GM20431 (cell line): ENCODE results near the gene BTBD6.
"Not testable (repeated sequence)": the region's sequence is repeated elsewhere in the genome, so short reads cannot be mapped to it uniquely, and the experiment has no call there.

Experiments
- in situ Hi-C: fragments of 300-500 bp; cut with MseI, MboI; formaldehyde crosslinking; loops from one replicate; pipeline ENCODE4 v1.15.0; 2020; ENCODE audit warnings: low sequenced_read_pairs; ENCODE audit not compliant: unreplicated experiment

BTBD6 gene

GRCh38 chr14:105283899-105284298, 35.6 kb downstream of the BTBD6 start:
- in situ Hi-C loops: no loop called here

GRCh38 chr14:105285174-105285573, 36.8 kb downstream of the BTBD6 start:
- in situ Hi-C loops: no loop called here

- in situ Hi-C loops: no loop called here
Observed at GRCh38 chr14:105286759-105287144, 38.4 kb downstream of the BTBD6 start.

- in situ Hi-C loops: no loop called here
Observed at GRCh38 chr14:105287249-105288102, 39.1 kb downstream of the BTBD6 start.

GRCh38 chr14:105288936-105289335, 40.6 kb downstream of the BTBD6 start:
- in situ Hi-C loops: not testable (repeated sequence)

GRCh38 chr14:105290621-105291346, 42.5 kb downstream of the BTBD6 start:
- in situ Hi-C loops: no loop called here

GRCh38 chr14:105292826-105293711, 44.7 kb downstream of the BTBD6 start:
- in situ Hi-C loops: no loop called here

- in situ Hi-C loops: no loop called here
Observed at GRCh38 chr14:105294142-105294597, 45.8 kb downstream of the BTBD6 start.

GRCh38 chr14:105297311-105297710, 49.0 kb downstream of the BTBD6 start:
- in situ Hi-C loops: not testable (repeated sequence)

GRCh38 chr14:105299654-105300541, 51.6 kb downstream of the BTBD6 start:
- in situ Hi-C loops: no loop called here
